Measurements from ENCODE around the gene ERO1B. TPM values are rescaled to one million over a fixed set of nuclear protein-coding genes. Genes with fewer than 3 reads are reported as not detected.

The ERO1B gene
- total RNA-seq, 1 experiment from 2014 or later = 3.2 TPM

GRCh38 chr1:236228411-236228810, 53.3 kb downstream of the ERO1B start:
- ATAC-seq (no peak), DNase-seq (ENCODE audit: low spot score) (no peak)
- Mint-ChIP-seq H3K27ac (no peak overlapping the region), H3K36me3 (no peaks in the 10 kb centered on the region), H3K4me3 (no peak overlapping the region), H3K4me1 (no peaks in the 10 kb centered on the region), H3K9me3 (no peaks in the 10 kb centered on the region), H3K27me3 (ENCODE audit: low read depth) (no peaks in the 10 kb centered on the region)
- POLR2A ChIA-PET = no interaction called here
- CTCF ChIA-PET = no interaction called here
- TF ChIP-seq CBFB (CRISPR knock-in tag; IDR thresholded peaks at IDR 0.05; ENCODE audit: low read depth) = no peak
- no peak for TF ChIP-seq FOXP1 (CRISPR knock-in tag; IDR thresholded peaks at IDR 0.05; ENCODE audit: borderline replicate concordance)
- TF ChIP-seq ZMAT4 (CRISPR knock-in tag; IDR thresholded peaks at IDR 0.05) = no peak
- TF ChIP-seq USF2 (CRISPR knock-in tag; IDR thresholded peaks at IDR 0.05) = no peak
- no peak for TF ChIP-seq CDX4 (CRISPR knock-in tag; IDR thresholded peaks at IDR 0.05; ENCODE audit: borderline replicate concordance)
- TF ChIP-seq ZNF512 (CRISPR knock-in tag; IDR thresholded peaks at IDR 0.05; ENCODE audit: borderline replicate concordance) = no peak
- no peak for TF ChIP-seq NR2C2 (CRISPR knock-in tag; IDR thresholded peaks at IDR 0.05)
- no peak for TF ChIP-seq TEAD1 (CRISPR knock-in tag; IDR thresholded peaks at IDR 0.05)
- no peak for TF ChIP-seq AR (CRISPR knock-in tag; IDR thresholded peaks at IDR 0.05)
- TF ChIP-seq NFATC4 (CRISPR knock-in tag; IDR thresholded peaks at IDR 0.05) = no peak
- no peak for TF ChIP-seq MXD4 (CRISPR knock-in tag; IDR thresholded peaks at IDR 0.05; ENCODE audit: borderline replicate concordance)
- no peak for TF ChIP-seq ZNF671 (CRISPR knock-in tag; IDR thresholded peaks at IDR 0.05)
- TF ChIP-seq ELF4 (CRISPR knock-in tag; IDR thresholded peaks at IDR 0.05; ENCODE audit: low read depth) = no peak
- no peak for TF ChIP-seq NFE2L1 (CRISPR knock-in tag; IDR thresholded peaks at IDR 0.05)

- H3K36me3 Mint-ChIP-seq = no peaks in the 10 kb centered on the region
- H3K4me3 Mint-ChIP-seq = no peak overlapping the region
- CTCF ChIA-PET = no interaction called here
Observed at GRCh38 chr1:236222632-236223031, 59.1 kb downstream of the ERO1B start.

GRCh38 chr1:236220473-236220872, 61.3 kb downstream of the ERO1B start:
- H3K36me3 Mint-ChIP-seq = no peaks in the 10 kb centered on the region
- ChIA-PET POLR2A (no interaction called here), CTCF (no interaction called here)
- no peaks in the 10 kb centered on the region for H3K9me3 Mint-ChIP-seq
- H3K4me1 Mint-ChIP-seq = no peaks in the 10 kb centered on the region
- no peak for DNase-seq (ENCODE audit: low spot score)
- no peak for ATAC-seq
- no peak for TF ChIP-seq ATF6 (CRISPR knock-in tag; IDR thresholded peaks at IDR 0.05)
- no peak for TF ChIP-seq ZBTB21 (CRISPR knock-in tag; IDR thresholded peaks at IDR 0.05; ENCODE audit: borderline replicate concordance)
- no peak for TF ChIP-seq TP53 (CRISPR knock-in tag; IDR thresholded peaks at IDR 0.05)
- no peak for TF ChIP-seq GABPB1 (CRISPR knock-in tag; IDR thresholded peaks at IDR 0.05)
- H3K27ac Mint-ChIP-seq = no peak overlapping the region
- H3K27me3 Mint-ChIP-seq (ENCODE audit: low read depth) = no peaks in the 10 kb centered on the region
- no peak overlapping the region for H3K4me3 Mint-ChIP-seq

More at GRCh38 chr1:236222632-236223031, 59.1 kb downstream of the ERO1B start:
- no peak for DNase-seq (ENCODE audit: low spot score)
- H3K4me1 Mint-ChIP-seq = no peaks in the 10 kb centered on the region
- H3K27ac Mint-ChIP-seq = no peak overlapping the region
- H3K27me3 Mint-ChIP-seq (ENCODE audit: low read depth) = no peaks in the 10 kb centered on the region
- TF ChIP-seq EMX1 (CRISPR knock-in tag; IDR thresholded peaks at IDR 0.05) = no peak
- no peaks in the 10 kb centered on the region for H3K9me3 Mint-ChIP-seq
- POLR2A ChIA-PET = no interaction called here
- no peak for ATAC-seq

Data from WTC11 (cell line).